Measurements from ENCODE around the gene WSCD2.

DNA sequence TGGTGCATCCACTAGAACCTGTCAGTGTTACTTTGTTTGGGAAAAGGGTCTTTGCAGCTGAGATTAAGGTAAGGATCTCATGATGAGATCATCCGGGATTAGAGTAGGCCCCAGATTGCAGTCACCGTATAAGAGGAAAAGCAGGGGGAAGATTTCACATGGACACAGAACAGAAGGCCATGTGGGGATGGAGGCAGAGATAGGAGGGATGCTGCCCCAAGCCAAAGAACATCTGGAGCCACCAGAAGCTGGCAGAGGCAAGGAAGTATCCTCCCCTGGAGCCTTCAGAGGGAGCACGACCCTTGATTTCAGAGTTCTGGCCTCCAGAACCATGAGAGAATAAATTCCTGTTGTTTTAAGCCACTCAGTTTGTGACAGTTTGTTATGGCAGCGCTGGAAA is 170.4 kb downstream of the WSCD2 start:
- TF ChIP-seq SUZ12 (IDR thresholded peaks at IDR 0.05): no peak
- no peak for TF ChIP-seq FOXA1 (IDR thresholded peaks at IDR 0.05)
- no peak for TF ChIP-seq ELF4 (IDR thresholded peaks at IDR 0.05)

All from HEK293T (cell line).